GM12891 (cell line): ENCODE results near the gene ATP8A2.

Source experiments
- POLR2A ChIP-seq: IDR thresholded peaks from 2 replicates; pipeline ENCODE4 v1.6.1; 2011; ENCODE audit warnings: low read depth, low read length, control low read depth
- POLR2AphosphoS5 ChIP-seq: IDR thresholded peaks from 2 replicates; pipeline ENCODE4 v1.6.1; 2011; ENCODE audit warnings: low read depth, low read length, control low read depth

- no peak for TF ChIP-seq POLR2A
- no peak for TF ChIP-seq POLR2AphosphoS5
Measured at GRCh38 chr13:25457566-25457965, 85.8 kb downstream of the ATP8A2 start.
